Naive thymus-derived CD4-positive, alpha-beta T cell (primary cell): Measurements from ENCODE around the gene PIP5K1B. TPM values are rescaled to one million over a fixed set of nuclear protein-coding genes. Genes with fewer than 3 reads are reported as not detected.
"Not testable (repeated sequence)": the region's sequence is repeated elsewhere in the genome, so short reads cannot be mapped to it uniquely, and the experiment has no call there.

ENCODE experiments used
- ATAC-seq: fragments of 150-1000 bp; cut with Tn5 transposase; 2 replicates; pipeline ENCODE4 v1.10.0; 2021; ENCODE audit warnings: mild to moderate bottlenecking, moderate library complexity
- CTCF ChIA-PET: fragments of 350-600 bp; sonication (Branson Sonifier 250); formaldehyde crosslinking; loops from one replicate; lab custom pipeline; 2021; ENCODE audit warnings: antibody characterized with exemption; lab: Charles Lee
- POLR2A ChIA-PET: fragments of 350-600 bp; sonication (Branson Sonifier 250); formaldehyde crosslinking; loops from one replicate; lab custom pipeline; 2021; ENCODE audit warnings: antibody characterized with exemption, inconsistent platforms; lab: Charles Lee
- DNase-seq, 9 donors: peaks; one replicate each; pipeline versions ENCODE4 v3.0.0 to v3.0.0-alpha.2; 2020 to 2022; ENCODE audit warnings: mixed read lengths in 1 of 9
- H3K27ac ChIP-seq: one replicate; pipeline ENCODE4 v1.7.0; 2013; ENCODE audit warnings: mild to moderate bottlenecking, low read depth, low read length, moderate library complexity
- H3K27me3 ChIP-seq, 2 donors: one replicate each; pipeline ENCODE4 v1.7.0; 2013; ENCODE audit warnings: low read length in 2 of 2, mild to moderate bottlenecking in 2 of 2, moderate library complexity in 2 of 2; ENCODE audit not compliant: control insufficient read depth in 2 of 2, insufficient read depth in 2 of 2
- H3K36me3 ChIP-seq, 3 experiments: 1 replicate in 2 of 3; 2 replicates in 1 of 3; pipeline ENCODE4 v1.7.0; 2013; ENCODE audit warnings: low read length in 3 of 3, mild to moderate bottlenecking in 3 of 3, moderate library complexity in 1 of 3; ENCODE audit not compliant: insufficient read depth in 3 of 3, control insufficient read depth in 2 of 3
- H3K4me1 ChIP-seq, 2 donors: one replicate each; pipeline ENCODE4 v1.7.0; 2013; ENCODE audit warnings: low read length in 2 of 2, mild to moderate bottlenecking in 2 of 2, moderate library complexity in 1 of 2; ENCODE audit not compliant: control insufficient read depth in 2 of 2, insufficient read depth in 2 of 2
- H3K4me3 ChIP-seq: 2 replicates; pipeline ENCODE4 v1.7.0; 2013; ENCODE audit warnings: mild to moderate bottlenecking, low read length
- H3K9me3 ChIP-seq, 3 experiments: 1 replicate in 2 of 3; 2 replicates in 1 of 3; pipeline ENCODE4 v1.7.0; 2013; ENCODE audit warnings: low read length in 3 of 3; ENCODE audit not compliant: control insufficient read depth in 2 of 3
- H3K27ac Mint-ChIP-seq, 9 donors: one replicate each; pipeline ENCODE4 v1.8.0; 2020 to 2022; ENCODE audit warnings: mixed read lengths in 9 of 9, mild to moderate bottlenecking in 8 of 9, moderate library complexity in 5 of 9, inconsistent platforms in 2 of 9
- H3K27me3 Mint-ChIP-seq, 5 donors: one replicate each; pipeline ENCODE4 v1.8.0; 2021 to 2022; ENCODE audit warnings: mixed read lengths in 5 of 5, mild to moderate bottlenecking in 1 of 5
- H3K36me3 Mint-ChIP-seq, 5 donors: one replicate each; pipeline ENCODE4 v1.8.0; 2020 to 2022; ENCODE audit warnings: mixed read lengths in 5 of 5, mild to moderate bottlenecking in 3 of 5, inconsistent platforms in 1 of 5
- H3K4me1 Mint-ChIP-seq, 7 donors: one replicate each; pipeline ENCODE4 v1.8.0; 2020 to 2022; ENCODE audit warnings: mixed read lengths in 7 of 7, mild to moderate bottlenecking in 3 of 7, inconsistent platforms in 1 of 7
- H3K4me3 Mint-ChIP-seq, 10 donors: one replicate each; pipeline ENCODE4 v1.8.0; 2020 to 2022; ENCODE audit warnings: mild to moderate bottlenecking in 10 of 10, mixed read lengths in 10 of 10, moderate library complexity in 6 of 10, inconsistent platforms in 2 of 10
- H3K9me3 Mint-ChIP-seq, 11 donors: one replicate each; pipeline ENCODE4 v1.8.0; 2020 to 2022; ENCODE audit warnings: mixed read lengths in 11 of 11, mild to moderate bottlenecking in 4 of 11, inconsistent platforms in 1 of 11, moderate library complexity in 1 of 11
- intact Hi-C, 2 donors: fragments of 100-400 bp; cut with micrococcal nuclease; formaldehyde crosslinking; loops; one replicate each; pipeline ENCODE4 v1.15.1; 2023
- polyA plus RNA-seq, 2 donors: library from polyadenylated mRNA; unstranded; fragments of 300-500 nt; fragmentation: Illumina TruSeq; gene quantifications; one replicate each; pipeline ENCODE4 v1.2.3, GENCODE V29; 2021
- total RNA-seq, 6 experiments: library from RNA in 5 of 6; stranded (reverse) in 5 of 6; gene quantifications; 1 replicate in 5 of 6; 2 replicates in 1 of 6; pipeline ENCODE4 v1.2.3 and lab custom pipeline; 2021 to 2026

PIP5K1B gene
- total and polyA plus RNA-seq, 7 experiments from 2014 or later, result 0.08 to 4.2 (median 0.54) TPM

- H3K4me3 ChIP-seq, H3K4me1 ChIP-seq, DNase-seq, H3K9me3 ChIP-seq, H3K9me3 Mint-ChIP-seq, H3K4me1 Mint-ChIP-seq, H3K27me3 ChIP-seq, H3K27me3 Mint-ChIP-seq, H3K4me3 Mint-ChIP-seq, ATAC-seq, POLR2A ChIA-PET, H3K27ac ChIP-seq, H3K27ac Mint-ChIP-seq: not testable (repeated sequence)
- peaks cover 5 to 35% (median 17%) of the 10 kb centered on the region in 5 donors for H3K36me3 Mint-ChIP-seq
- intact Hi-C loops, result loop anchor here (5.0 to 10.0 kb wide), 3 partner anchors 71 to 494 kb away; no protein-coding TSS in a partner anchor
- CTCF ChIA-PET, result interaction anchor here (1.9 to 6.9 kb wide), 2 partner anchors 15 to 142 kb away, joined by 5 to 64 read pairs; no protein-coding TSS in a partner anchor
- peaks cover 0 to 60% (median 17%) of the 10 kb centered on the region in 3 experiments for H3K36me3 ChIP-seq
Observed at GRCh38 chr9:69050936-69051335, 345.9 kb downstream of the PIP5K1B start.

GRCh38 chr9:69054989-69055388 is 349.9 kb downstream of the PIP5K1B start:
- POLR2A ChIA-PET, result no interaction called here
- no peak overlapping the region for H3K27ac ChIP-seq

DNA sequence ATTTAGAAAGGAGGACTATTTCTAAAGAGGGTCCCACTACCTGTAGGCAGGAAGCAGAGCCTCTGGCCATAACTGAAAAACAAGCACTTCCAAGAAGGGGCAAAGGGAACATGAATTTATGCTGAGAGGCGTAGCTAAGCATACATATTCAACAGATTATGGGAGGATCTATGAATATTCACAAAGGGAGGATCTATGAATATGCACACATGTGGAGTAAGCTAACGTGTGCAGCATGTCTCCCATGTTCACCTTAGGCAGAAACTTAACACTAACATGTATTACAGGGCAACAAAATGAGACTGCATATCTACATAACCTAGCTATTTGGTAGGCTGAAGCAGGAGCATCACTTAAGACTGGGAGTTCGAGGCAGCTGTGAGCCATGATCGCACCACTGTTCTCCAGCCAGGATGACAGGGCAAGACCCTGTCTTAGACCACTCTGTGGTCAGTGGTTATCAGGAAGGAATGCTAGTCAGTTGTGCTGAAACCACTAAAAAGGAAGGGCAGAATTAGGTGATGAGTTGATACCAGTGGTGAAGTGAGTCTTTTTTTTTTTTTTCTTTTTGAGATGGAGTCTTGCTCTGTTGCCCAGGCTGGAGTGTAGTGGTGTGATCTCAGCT is 351.3 kb downstream of the PIP5K1B start:
- H3K27ac Mint-ChIP-seq, result peak overlapping the region in 1 of 9 donors; percentile 68
- ChIA-PET POLR2A (no interaction called here), CTCF (interaction anchor here (0.7 to 6.9 kb wide), 2 partner anchors 19 to 137 kb away, joined by 3 to 64 read pairs; no protein-coding TSS in a partner anchor)
- no peaks in the 10 kb centered on the region for H3K4me1 ChIP-seq
- peaks cover 0 to 2% (median 0%) of the 10 kb centered on the region in 11 donors for H3K9me3 Mint-ChIP-seq
- peaks cover 9 to 53% (median 35%) of the 10 kb centered on the region in 5 donors for H3K36me3 Mint-ChIP-seq
- H3K27ac ChIP-seq, result no peak overlapping the region
- H3K4me3 ChIP-seq, result no peak overlapping the region
- no peaks in the 10 kb centered on the region for H3K27me3 ChIP-seq
- H3K9me3 ChIP-seq, result no peaks in the 10 kb centered on the region
- ATAC-seq (no peak), DNase-seq (no peak)
- H3K36me3 ChIP-seq, result peaks cover 0 to 50% (median 15%) of the 10 kb centered on the region in 3 experiments
- H3K27me3 Mint-ChIP-seq, result no peaks in the 10 kb centered on the region
- intact Hi-C loops, result loop anchor here in 1 of 2 donors (10.0 kb wide), 1 partner anchor 488 kb away; no protein-coding TSS in a partner anchor
- peaks cover 0 to 25% (median 6%) of the 10 kb centered on the region in 7 donors for H3K4me1 Mint-ChIP-seq
- peak overlapping the region in 1 of 10 donors; percentile 16 for H3K4me3 Mint-ChIP-seq

More at GRCh38 chr9:69054989-69055388, 349.9 kb downstream of the PIP5K1B start:
- ATAC-seq (no peak), DNase-seq (no peak)
- Mint-ChIP-seq H3K27ac (no peak overlapping the region), H3K4me1 (peaks cover 0 to 18% (median 4%) of the 10 kb centered on the region in 7 donors), H3K4me3 (no peak overlapping the region), H3K27me3 (no peaks in the 10 kb centered on the region), H3K9me3 (no peaks in the 10 kb centered on the region), H3K36me3 (peaks cover 9 to 44% (median 26%) of the 10 kb centered on the region in 5 donors)
- no peaks in the 10 kb centered on the region for H3K4me1 ChIP-seq
- CTCF ChIA-PET, result interaction anchor here (0.6 to 6.9 kb wide), 3 partner anchors 13 to 546 kb away, joined by 3 to 64 read pairs (median 4); no protein-coding TSS in a partner anchor
- H3K27me3 ChIP-seq, result no peaks in the 10 kb centered on the region
- no peak overlapping the region for H3K4me3 ChIP-seq
- peaks cover 0 to 42% (median 15%) of the 10 kb centered on the region in 3 experiments for H3K36me3 ChIP-seq
- no peaks in the 10 kb centered on the region for H3K9me3 ChIP-seq
- intact Hi-C loops, result loop anchor here (1.0 to 10.0 kb wide), 4 partner anchors 67 to 490 kb away; no protein-coding TSS in a partner anchor

- no peak for ATAC-seq
- H3K4me3 ChIP-seq, result no peak overlapping the region
- H3K27ac ChIP-seq, result no peak overlapping the region
- ChIA-PET POLR2A (interaction anchor here (0.5 kb wide), 1 partner anchor 162 kb away, joined by 3 read pairs; no protein-coding TSS in a partner anchor), CTCF (interaction anchor here (0.8 kb wide), 1 partner anchor 22 kb away, joined by 4 read pairs; no protein-coding TSS in a partner anchor)
- Mint-ChIP-seq H3K4me3 (no peak overlapping the region), H3K36me3 (peaks cover 9 to 54% (median 34%) of the 10 kb centered on the region in 5 donors), H3K9me3 (peaks cover 0 to 2% (median 0%) of the 10 kb centered on the region in 11 donors), H3K27me3 (no peaks in the 10 kb centered on the region), H3K4me1 (peaks cover 0 to 25% (median 6%) of the 10 kb centered on the region in 7 donors), H3K27ac (no peak overlapping the region)
- DNase-seq, result no peak
- intact Hi-C loops, result loop anchor here in 1 of 2 donors (10.0 kb wide), 1 partner anchor 487 kb away; no protein-coding TSS in a partner anchor
- H3K9me3 ChIP-seq, result no peaks in the 10 kb centered on the region
- no peaks in the 10 kb centered on the region for H3K27me3 ChIP-seq
- H3K4me1 ChIP-seq, result no peaks in the 10 kb centered on the region
- H3K36me3 ChIP-seq, result peaks cover 0 to 48% (median 15%) of the 10 kb centered on the region in 3 experiments
Observed at GRCh38 chr9:69058101-69058500, 353.1 kb downstream of the PIP5K1B start.

Other genes with a start within 250 kb of the PIP5K1B start
- not detected for gene TMEM252, start 164.4 kb upstream of the PIP5K1B start, total RNA-seq
- gene TMEM252, start 164.4 kb upstream of the PIP5K1B start, polyA plus RNA-seq, result not detected